H1 (cell line): ENCODE measurements around the gene WNK3. TPM values are rescaled to one million over a fixed set of nuclear protein-coding genes. Genes with fewer than 3 reads are reported as not detected.

ENCODE experiments used
- CTCF ChIA-PET: fragments of 300-600 bp; sonication (Branson Sonifier 250); formaldehyde crosslinking; loops from one replicate; lab custom pipeline; 2021; ENCODE audit not compliant: partially characterized antibody; lab: Charles Lee
- POLR2A ChIA-PET: fragments of 300-600 bp; sonication (Branson Sonifier 250); formaldehyde crosslinking; loops from one replicate; lab custom pipeline; 2021; ENCODE audit warnings: inconsistent platforms; ENCODE audit not compliant: partially characterized antibody; lab: Charles Lee
- DNase-seq, 2 experiments: peaks; one replicate each; pipeline versions ENCODE4 v3.0.0 to v3.0.0-alpha.2; 2010 to 2022; ENCODE audit warnings: low spot score in 2 of 2, low read depth in 1 of 2, mixed read lengths in 1 of 2
- FAIRE-seq: peaks from 2 replicates; lab custom pipeline; 2011; peaks lifted over from hg19 to GRCh38; lab: Jason Lieb, UNC
- H2AFZ ChIP-seq: 2 replicates; pipeline ENCODE4 v1.8.1; 2012; ENCODE audit warnings: low read length, inconsistent platforms
- H2AK5ac ChIP-seq: 2 replicates; pipeline ENCODE4 v1.6.1; 2013; ENCODE audit warnings: low read depth, low read length
- H2BK120ac ChIP-seq: replicated peaks from 2 replicates; pipeline ENCODE3; 2013; ENCODE audit warnings: low read depth, low read length, inconsistent platforms
- H2BK12ac ChIP-seq: 2 replicates; pipeline ENCODE4 v1.6.1; 2013; ENCODE audit warnings: low read depth, low read length
- H2BK15ac ChIP-seq: 2 replicates; pipeline ENCODE4 v1.6.1; 2013; ENCODE audit warnings: low read length
- H2BK20ac ChIP-seq: 2 replicates; pipeline ENCODE4 v1.6.1; 2013; ENCODE audit warnings: low read length
- H2BK5ac ChIP-seq: 2 replicates; pipeline ENCODE4 v1.6.1; 2013; ENCODE audit warnings: low read depth, low read length
- H3K14ac ChIP-seq: 2 replicates; pipeline ENCODE4 v1.6.1; 2013; ENCODE audit warnings: inconsistent platforms; ENCODE audit not compliant: insufficient read length
- H3K18ac ChIP-seq: 2 replicates; pipeline ENCODE4 v1.6.1; 2013; ENCODE audit warnings: low read length; ENCODE audit errors: extremely low read depth
- H3K23ac ChIP-seq: 2 replicates; pipeline ENCODE4 v1.6.1; 2013; ENCODE audit warnings: inconsistent platforms; ENCODE audit not compliant: insufficient read length
- H3K23me2 ChIP-seq: 2 replicates; pipeline ENCODE4 v1.6.1; 2013; ENCODE audit warnings: low read depth, low read length
- H3K27ac ChIP-seq: 2 replicates; pipeline ENCODE4 v1.6.1; 2011; ENCODE audit warnings: low read depth, low read length, inconsistent platforms
- H3K27me3 ChIP-seq, 4 experiments: replicated peaks in 1 of 4; 1 replicate in 1 of 4; 2 replicates in 3 of 4; pipeline versions ENCODE4 v1.6.1 to v1.8.1; 2011 to 2013; ENCODE audit warnings: low read length in 3 of 4, mild to moderate bottlenecking in 3 of 4, inconsistent platforms in 2 of 4, mixed read lengths in 2 of 4, moderate library complexity in 1 of 4; ENCODE audit not compliant: control insufficient read depth in 3 of 4, insufficient read depth in 3 of 4; ENCODE audit errors: extremely low read depth in 1 of 4
- H3K36me3 ChIP-seq, 4 experiments: 2 replicates each; pipeline versions ENCODE4 v1.6.1 to v1.8.1; 2011 to 2013; ENCODE audit warnings: mild to moderate bottlenecking in 4 of 4, low read length in 3 of 4, moderate library complexity in 2 of 4, control low read depth in 1 of 4, inconsistent platforms in 1 of 4; ENCODE audit not compliant: insufficient read depth in 4 of 4, control insufficient read depth in 2 of 4
- H3K4ac ChIP-seq: replicated peaks from 2 replicates; pipeline ENCODE3; 2013; ENCODE audit warnings: low read length, low read depth, mixed read lengths, inconsistent platforms; ENCODE audit not compliant: insufficient read length
- H3K4me1 ChIP-seq, 4 experiments: replicated peaks in 1 of 4; 1 replicate in 1 of 4; 2 replicates in 3 of 4; pipeline versions ENCODE4 v1.6.1 to v1.8.1; 2011 to 2013; ENCODE audit warnings: low read length in 3 of 4, inconsistent platforms in 2 of 4, mixed read lengths in 1 of 4; ENCODE audit not compliant: insufficient read depth in 4 of 4, control insufficient read depth in 3 of 4
- H3K4me2 ChIP-seq, 2 experiments: 2 replicates each; pipeline versions ENCODE4 v1.6.1 to v1.8.1; 2011 to 2013; ENCODE audit warnings: low read depth in 2 of 2, low read length in 2 of 2, control low read depth in 1 of 2, inconsistent platforms in 1 of 2, mild to moderate bottlenecking in 1 of 2; ENCODE audit not compliant: insufficient read depth in 1 of 2
- H3K4me3 ChIP-seq, 4 experiments: fragments of 200-600, 300-600 bp in 1 of 4; sonication (generic), shearing (Covaris generic), sonication (Bioruptor Twin) in 1 of 4; 2 replicates each; pipeline versions ENCODE4 v1.5.1 to v1.8.1; 2011 to 2016; ENCODE audit warnings: low read length in 4 of 4, low read depth in 3 of 4, control low read depth in 2 of 4, inconsistent platforms in 2 of 4, mild to moderate bottlenecking in 2 of 4, mixed read lengths in 1 of 4, moderate library complexity in 1 of 4; ENCODE audit not compliant: insufficient read depth in 2 of 4; ENCODE audit errors: extremely low read depth in 1 of 4
- H3K56ac ChIP-seq: replicated peaks from 2 replicates; pipeline ENCODE3; 2013; ENCODE audit warnings: low read depth, mild to moderate bottlenecking, mixed read lengths, low read length, inconsistent platforms; ENCODE audit not compliant: insufficient read length
- H3K79me1 ChIP-seq: 2 replicates; pipeline ENCODE4 v1.6.1; 2013; ENCODE audit warnings: low read depth, low read length, control low read depth
- H3K79me2 ChIP-seq, 2 experiments: 2 replicates each; pipeline versions ENCODE4 v1.6.1 to v1.8.1; 2012 to 2013; ENCODE audit warnings: low read length in 2 of 2, mild to moderate bottlenecking in 2 of 2, inconsistent platforms in 1 of 2; ENCODE audit not compliant: insufficient read depth in 2 of 2, control insufficient read depth in 1 of 2
- H3K9ac ChIP-seq, 4 experiments: replicated peaks in 1 of 4; 1 replicate in 1 of 4; 2 replicates in 3 of 4; pipeline versions ENCODE4 v1.6.1 to v1.8.1; 2011 to 2013; ENCODE audit warnings: low read depth in 3 of 4, low read length in 3 of 4, control low read depth in 2 of 4, mild to moderate bottlenecking in 2 of 4, moderate library complexity in 2 of 4, inconsistent platforms in 1 of 4; ENCODE audit errors: extremely low read depth in 1 of 4
- H3K9me3 ChIP-seq, 2 experiments: 2 replicates each; pipeline versions ENCODE4 v1.6.1 to v1.8.1; 2012 to 2013; ENCODE audit warnings: mild to moderate bottlenecking in 2 of 2, moderate library complexity in 2 of 2, control low read depth in 1 of 2, inconsistent platforms in 1 of 2, low read depth in 1 of 2, low read length in 1 of 2, mixed read lengths in 1 of 2; ENCODE audit not compliant: insufficient read depth in 2 of 2
- H4K20me1 ChIP-seq, 2 experiments: replicated peaks in 1 of 2; 2 replicates each; pipeline versions ENCODE3 to v1.8.1; 2011 to 2013; ENCODE audit warnings: inconsistent platforms in 2 of 2, low read length in 2 of 2, mild to moderate bottlenecking in 1 of 2; ENCODE audit not compliant: insufficient read depth in 2 of 2, control insufficient read depth in 1 of 2
- H4K5ac ChIP-seq: 2 replicates; pipeline ENCODE4 v1.6.1; 2013; ENCODE audit warnings: low read length, low read depth, mixed read lengths, inconsistent platforms; ENCODE audit not compliant: insufficient read length
- H4K8ac ChIP-seq: 2 replicates; pipeline ENCODE4 v1.8.0; 2013; ENCODE audit warnings: mild to moderate bottlenecking, moderate library complexity, low read length, inconsistent platforms; ENCODE audit not compliant: insufficient read depth; ENCODE audit errors: extremely low read depth
- H4K91ac ChIP-seq: replicated peaks from 2 replicates; pipeline ENCODE3; 2013; ENCODE audit warnings: low read length, mixed read lengths, inconsistent platforms; ENCODE audit not compliant: insufficient read length
- EGR1 ChIP-seq: IDR thresholded peaks from 2 replicates; pipeline ENCODE4 v1.6.1; 2011; ENCODE audit warnings: low read depth, low read length, borderline replicate concordance
- EP300 ChIP-seq, 2 experiments: IDR thresholded peaks; 1 replicate in 1 of 2; 2 replicates in 1 of 2; pipeline ENCODE4 v1.6.1; 2011 to 2012; ENCODE audit warnings: low read depth in 2 of 2, low read length in 2 of 2, mild to moderate bottlenecking in 2 of 2, borderline replicate concordance in 1 of 2, inconsistent platforms in 1 of 2, moderate library complexity in 1 of 2
- MAFK ChIP-seq: IDR thresholded peaks from 2 replicates; pipeline ENCODE4 v1.6.1; 2012; ENCODE audit warnings: low read depth, mild to moderate bottlenecking, improper control_type of control experiment, low read length
- RAD21 ChIP-seq, 2 experiments: IDR thresholded peaks in 1 of 2; conservative IDR thresholded peaks in 1 of 2; 2 replicates each; pipeline ENCODE4 v1.6.1; 2011; ENCODE audit warnings: low read depth in 2 of 2, low read length in 2 of 2, improper control_type of control experiment in 1 of 2, inconsistent platforms in 1 of 2, mild to moderate bottlenecking in 1 of 2, moderate library complexity in 1 of 2
- polyA plus RNA-seq, 7 experiments: library from polyadenylated mRNA; depleted of rRNA in 3 of 7; stranded (reverse) in 5 of 7; unstranded in 2 of 7; fragments of >200 nt in 5 of 7; fragments of 200-250 nt in 2 of 7; gene quantifications; 1 replicate in 5 of 7; 2 replicates in 1 of 7; 4 replicates in 1 of 7; pipeline versions ENCODE4 v1.2.1 to v1.2.3, GENCODE V29; 2011 to 2013; ENCODE audit warnings: missing spikeins in 2 of 7, mixed read lengths in 2 of 7
- total RNA-seq: library from RNA; stranded (reverse); fragmentation: NEBNext Ultra II Directional; extraction: Animal tissue kit (Norgen Biotek cat#: 25700); gene quantifications from 2 replicates; pipeline ENCODE4 v1.2.1, GENCODE V29; 2021
- TF ChIP-seq, protein P1 (sequence below): IDR thresholded peaks from 2 replicates; pipeline ENCODE4 v1.6.1; 2012; ENCODE audit warnings: inconsistent platforms

Gene WNK3
- total and polyA plus RNA-seq, 2 of the 8 experiments (the other 6 are each of a cell fraction or from before 2014, with no cell fraction given): 5.5 to 37.5 TPM

DNA sequence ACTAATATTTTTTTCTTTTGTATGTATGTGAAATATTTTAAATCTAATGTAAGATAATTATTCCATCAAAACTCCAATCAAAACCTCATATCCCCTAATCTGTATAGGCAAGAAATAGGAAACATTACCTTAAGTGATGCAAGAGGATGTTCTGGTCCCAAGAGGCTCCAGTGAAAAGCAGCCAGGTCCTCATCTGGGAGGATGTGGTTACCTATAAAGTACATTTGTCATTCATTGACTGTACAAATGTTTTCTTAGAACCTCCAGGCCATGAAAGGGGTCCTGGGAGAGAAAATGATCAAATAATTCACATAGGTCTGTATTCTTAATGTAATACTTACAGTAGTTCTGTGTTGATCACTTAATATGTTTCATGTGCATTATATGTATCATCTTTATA lies 200.3 kb downstream of the WNK3 start:
- no peak overlapping the region for H3K4me3 ChIP-seq
- no peaks in the 10 kb centered on the region for H3K23me2 ChIP-seq
- H4K20me1 ChIP-seq: no peaks in the 10 kb centered on the region
- FAIRE-seq: no peak
- H3K27me3 ChIP-seq: no peaks in the 10 kb centered on the region
- no peak for TF ChIP-seq EP300 (IDR thresholded peaks at IDR 0.05; ENCODE audit: borderline replicate concordance in 1 of 2, low read depth in 2 of 2, low read length in 2 of 2)
- no peak for TF ChIP-seq MAFK
- TF ChIP-seq, protein P1, sequence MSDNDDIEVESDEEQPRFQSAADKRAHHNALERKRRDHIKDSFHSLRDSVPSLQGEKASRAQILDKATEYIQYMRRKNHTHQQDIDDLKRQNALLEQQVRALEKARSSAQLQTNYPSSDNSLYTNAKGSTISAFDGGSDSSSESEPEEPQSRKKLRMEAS: no peak
- TF ChIP-seq EGR1: no peak
- no peak for TF ChIP-seq RAD21 (IDR thresholded peaks at IDR 0.05 in 1 of 2, conservative IDR thresholded peaks at IDR 0.05 in 1 of 2; ENCODE audit: low read depth in 2 of 2, low read length in 2 of 2)
- no peak overlapping the region for H2BK5ac ChIP-seq
- H4K91ac ChIP-seq: no peak overlapping the region
- H2BK12ac ChIP-seq: no peak overlapping the region
- no peak for DNase-seq
- no peak overlapping the region for H3K4ac ChIP-seq
- CTCF ChIA-PET: no interaction called here
- no peak overlapping the region for H3K14ac ChIP-seq
- H3K79me2 ChIP-seq: no peaks in the 10 kb centered on the region
- H4K8ac ChIP-seq: no peak overlapping the region
- no peak overlapping the region for H3K27ac ChIP-seq
- no peak overlapping the region for H3K9ac ChIP-seq
- no peak overlapping the region for H2BK15ac ChIP-seq
- H4K5ac ChIP-seq: no peak overlapping the region
- no peaks in the 10 kb centered on the region for H3K79me1 ChIP-seq
- POLR2A ChIA-PET: no interaction called here
- no peak overlapping the region for H2AFZ ChIP-seq
- no peak overlapping the region for H2BK120ac ChIP-seq
- no peak overlapping the region for H3K4me2 ChIP-seq
- H2AK5ac ChIP-seq: no peak overlapping the region
- H2BK20ac ChIP-seq: no peak overlapping the region
- H3K18ac ChIP-seq: no peak overlapping the region
- H3K4me1 ChIP-seq: no peaks in the 10 kb centered on the region
- H3K36me3 ChIP-seq: no peaks in the 10 kb centered on the region
- H3K56ac ChIP-seq: no peak overlapping the region
- H3K9me3 ChIP-seq: no peaks in the 10 kb centered on the region
- no peak overlapping the region for H3K23ac ChIP-seq
